Duodenal mucosa (tissue), 2 donors: ENCODE data around the gene OXTR.

Source experiments
- H3K27ac ChIP-seq: one replicate; pipeline ENCODE4 v1.7.0; 2013; ENCODE audit warnings: low read depth, low read length
- H3K27me3 ChIP-seq, 2 donors: one replicate each; pipeline ENCODE4 v1.7.0; 2013; ENCODE audit warnings: low read length in 2 of 2, control low read depth in 1 of 2; ENCODE audit not compliant: insufficient read depth in 2 of 2, control insufficient read depth in 1 of 2
- H3K36me3 ChIP-seq, 2 donors: one replicate each; pipeline ENCODE4 v1.7.0; 2013; ENCODE audit warnings: low read length in 2 of 2, control low read depth in 1 of 2; ENCODE audit not compliant: insufficient read depth in 2 of 2, control insufficient read depth in 1 of 2
- H3K4me1 ChIP-seq, 2 donors: one replicate each; pipeline ENCODE4 v1.7.0; 2013; ENCODE audit warnings: low read length in 2 of 2, control low read depth in 1 of 2; ENCODE audit not compliant: insufficient read depth in 2 of 2, control insufficient read depth in 1 of 2
- H3K4me3 ChIP-seq, 2 donors: one replicate each; pipeline ENCODE4 v1.7.0; 2013; ENCODE audit warnings: low read length in 2 of 2, low read depth in 1 of 2
- H3K9ac ChIP-seq, 2 donors: one replicate each; pipeline ENCODE4 v1.7.0; 2013; ENCODE audit warnings: low read length in 2 of 2, low read depth in 1 of 2
- H3K9me3 ChIP-seq, 2 donors: one replicate each; pipeline ENCODE4 v1.7.0; 2013; ENCODE audit warnings: low read length in 2 of 2, control low read depth in 1 of 2; ENCODE audit not compliant: control insufficient read depth in 1 of 2

The OXTR gene

GRCh38 chr3:8743911-8744310, 25.5 kb downstream of the OXTR start:
- Histone ChIP-seq H3K9me3 (no peaks in the 10 kb centered on the region), H3K9ac (no peak overlapping the region), H3K4me1 (no peaks in the 10 kb centered on the region), H3K4me3 (no peak overlapping the region), H3K27me3 (no peaks in the 10 kb centered on the region), H3K36me3 (no peaks in the 10 kb centered on the region), H3K27ac (no peak overlapping the region)

GRCh38 chr3:8743021-8743601, 26.3 kb downstream of the OXTR start:
- H3K36me3 ChIP-seq = no peaks in the 10 kb centered on the region
- H3K9me3 ChIP-seq = no peaks in the 10 kb centered on the region
- H3K4me3 ChIP-seq = no peak overlapping the region
- no peak overlapping the region for H3K27ac ChIP-seq
- H3K9ac ChIP-seq = no peak overlapping the region
- H3K27me3 ChIP-seq = no peaks in the 10 kb centered on the region
- H3K4me1 ChIP-seq = no peaks in the 10 kb centered on the region

DNA sequence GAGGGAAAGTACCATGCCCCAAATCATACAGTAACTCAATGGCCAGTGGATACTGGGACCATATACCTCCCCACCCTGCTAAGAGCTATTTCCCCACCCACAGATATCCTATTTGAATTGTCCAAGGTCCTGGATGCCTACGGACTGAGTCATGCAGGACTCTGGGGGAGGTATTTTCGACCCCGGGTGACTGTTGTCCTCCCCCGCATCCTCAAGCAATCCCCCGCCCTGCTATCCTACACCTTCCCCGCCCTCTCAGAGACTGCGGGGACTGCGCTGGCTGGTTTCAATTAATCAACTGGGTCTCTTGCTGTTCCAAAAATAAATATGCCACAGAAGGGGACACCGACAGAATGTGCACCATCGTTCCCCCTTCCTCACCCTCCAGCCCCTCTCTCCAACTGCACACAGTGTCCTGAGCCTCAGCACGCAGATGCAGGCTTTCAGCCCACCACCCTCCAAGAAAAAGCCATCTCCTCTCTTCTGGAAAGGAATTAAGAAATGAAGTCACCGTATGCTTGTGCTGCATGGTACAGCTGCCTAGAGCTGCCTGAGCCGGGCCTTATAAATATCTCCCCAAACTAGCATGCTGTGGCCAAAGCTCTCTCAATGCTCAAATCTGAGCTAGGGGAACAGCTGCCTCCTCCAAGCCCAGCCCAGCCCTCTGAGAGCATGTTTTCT, 27.7 kb downstream of the OXTR start:
- H3K27ac ChIP-seq = no peak overlapping the region
- H3K9ac ChIP-seq = no peak overlapping the region

GRCh38 chr3:8739757-8740504, 29.5 kb downstream of the OXTR start:
- H3K4me1 ChIP-seq = no peaks in the 10 kb centered on the region
- no peak overlapping the region for H3K9ac ChIP-seq
- H3K27ac ChIP-seq = no peak overlapping the region
- no peak overlapping the region for H3K4me3 ChIP-seq
- H3K27me3 ChIP-seq = peaks cover 0 to 2% of the 10 kb centered on the region in 2 donors
- H3K9me3 ChIP-seq = no peaks in the 10 kb centered on the region
- no peaks in the 10 kb centered on the region for H3K36me3 ChIP-seq

More for the DNA sequence above, 27.7 kb downstream of the OXTR start:
- no peaks in the 10 kb centered on the region for H3K4me1 ChIP-seq
- peaks cover 0 to 2% of the 10 kb centered on the region in 2 donors for H3K27me3 ChIP-seq
- H3K9me3 ChIP-seq = no peaks in the 10 kb centered on the region
- no peaks in the 10 kb centered on the region for H3K36me3 ChIP-seq
- no peak overlapping the region for H3K4me3 ChIP-seq

- no peak overlapping the region for H3K4me3 ChIP-seq
- no peak overlapping the region for H3K9ac ChIP-seq
- H3K9me3 ChIP-seq = no peaks in the 10 kb centered on the region
- peaks cover 0 to 2% of the 10 kb centered on the region in 2 donors for H3K27me3 ChIP-seq
- no peaks in the 10 kb centered on the region for H3K36me3 ChIP-seq
- no peak overlapping the region for H3K27ac ChIP-seq
- H3K4me1 ChIP-seq = no peaks in the 10 kb centered on the region
Observed at GRCh38 chr3:8738639-8739038, 30.8 kb downstream of the OXTR start.

DNA sequence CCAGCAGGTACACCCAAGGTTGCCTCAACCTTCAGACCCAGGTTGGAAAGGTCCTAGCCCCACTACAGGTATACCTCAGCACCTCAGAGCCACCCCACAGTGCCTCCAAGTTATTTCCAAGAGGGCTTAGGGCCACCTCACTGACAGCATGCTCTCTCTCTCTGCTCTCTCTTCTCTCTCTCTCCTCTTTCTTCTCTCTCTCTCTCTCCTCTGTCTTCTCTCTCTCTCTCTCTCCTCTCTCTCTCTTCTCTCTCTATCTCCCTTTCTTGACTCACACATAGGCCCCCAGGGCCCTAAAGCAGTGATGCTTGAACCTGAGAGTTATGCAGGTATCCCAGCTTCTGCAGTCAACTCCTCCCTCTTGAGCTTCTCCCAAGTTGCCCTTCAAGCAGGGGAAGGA, 31.6 kb downstream of the OXTR start:
- Histone ChIP-seq H3K27ac (no peak overlapping the region), H3K9me3 (no peaks in the 10 kb centered on the region), H3K27me3 (peaks cover 0 to 2% of the 10 kb centered on the region in 2 donors), H3K9ac (no peak overlapping the region), H3K36me3 (no peaks in the 10 kb centered on the region), H3K4me3 (no peak overlapping the region), H3K4me1 (no peaks in the 10 kb centered on the region)

DNA sequence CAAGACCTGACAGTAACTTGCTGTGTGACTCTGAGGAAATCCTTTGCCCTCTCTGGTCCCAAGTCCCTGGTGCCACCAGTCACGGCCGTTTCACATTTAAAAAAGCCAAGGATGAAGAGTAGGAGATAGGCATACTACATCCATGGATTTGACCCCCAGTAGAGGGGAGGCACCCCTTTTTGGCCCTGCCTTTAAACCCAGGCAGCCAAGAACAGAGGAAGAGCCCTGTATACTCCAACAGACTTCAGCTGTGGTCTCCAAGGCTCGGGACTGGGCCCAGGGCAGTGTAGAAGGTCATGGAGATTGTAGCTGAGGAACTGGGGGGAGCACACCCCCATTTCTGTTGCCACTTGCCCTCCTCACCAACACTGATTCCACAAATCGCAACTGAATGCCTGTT, 32.1 kb downstream of the OXTR start:
- Histone ChIP-seq H3K9ac (no peak overlapping the region), H3K27me3 (peaks cover 0 to 2% of the 10 kb centered on the region in 2 donors), H3K4me3 (no peak overlapping the region), H3K4me1 (no peaks in the 10 kb centered on the region), H3K9me3 (no peaks in the 10 kb centered on the region), H3K27ac (no peak overlapping the region), H3K36me3 (no peaks in the 10 kb centered on the region)

DNA sequence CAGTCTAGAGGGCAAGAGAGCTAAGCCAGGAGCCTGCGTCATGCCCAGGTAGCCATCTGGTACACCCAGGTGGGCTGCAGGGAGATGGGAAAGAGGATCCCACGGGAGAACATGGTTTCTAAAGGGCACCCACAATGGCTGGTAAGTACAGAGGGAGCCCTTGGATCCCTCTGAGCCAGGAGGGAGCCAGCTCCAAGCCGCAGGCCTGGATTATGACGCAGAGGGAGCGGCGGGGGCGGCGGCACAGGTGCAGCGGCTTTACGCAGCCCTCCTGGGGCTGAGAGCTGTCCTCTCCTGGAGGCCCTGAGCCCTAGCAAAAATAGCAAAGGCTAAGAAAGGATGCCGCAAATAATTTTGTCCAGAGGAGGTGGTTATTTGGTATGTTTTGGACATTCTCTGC, 33.0 kb downstream of the OXTR start:
- Histone ChIP-seq H3K9me3 (no peaks in the 10 kb centered on the region), H3K27me3 (peaks cover 0 to 2% of the 10 kb centered on the region in 2 donors), H3K4me1 (no peaks in the 10 kb centered on the region), H3K4me3 (no peak overlapping the region), H3K9ac (no peak overlapping the region), H3K27ac (no peak overlapping the region), H3K36me3 (no peaks in the 10 kb centered on the region)

- no peaks in the 10 kb centered on the region for H3K9me3 ChIP-seq
- no peak overlapping the region for H3K27ac ChIP-seq
- H3K4me1 ChIP-seq = no peaks in the 10 kb centered on the region
- no peak overlapping the region for H3K9ac ChIP-seq
- H3K27me3 ChIP-seq = peaks cover 0 to 2% of the 10 kb centered on the region in 2 donors
- H3K4me3 ChIP-seq = no peak overlapping the region
- no peaks in the 10 kb centered on the region for H3K36me3 ChIP-seq
Observed at GRCh38 chr3:8734908-8735307, 34.5 kb downstream of the OXTR start.

GRCh38 chr3:8734137-8734878, 35.1 kb downstream of the OXTR start:
- no peaks in the 10 kb centered on the region for H3K36me3 ChIP-seq
- no peak overlapping the region for H3K27ac ChIP-seq
- H3K27me3 ChIP-seq = peaks cover 0 to 2% of the 10 kb centered on the region in 2 donors
- H3K9ac ChIP-seq = no peak overlapping the region
- H3K4me1 ChIP-seq = no peaks in the 10 kb centered on the region
- no peaks in the 10 kb centered on the region for H3K9me3 ChIP-seq
- H3K4me3 ChIP-seq = no peak overlapping the region
